Adrenal gland (tissue), 12 donors: Measurements from ENCODE around the gene ATP2B3. TPM values are rescaled to one million over a fixed set of nuclear protein-coding genes. Genes with fewer than 3 reads are reported as not detected.

ENCODE experiments used
- DNase-seq, 7 donors: peaks; one replicate each; pipeline ENCODE4 v3.0.0-alpha.2; 2019 to 2020
- H3K27ac ChIP-seq, 5 donors: fragments of 200-600 bp; sonication (generic) in 4 of 5; 1 replicate in 3 of 5; 2 replicates in 2 of 5; pipeline versions ENCODE4 v1.5.1 to v1.8.0; 2016 to 2020; ENCODE audit warnings: mild to moderate bottlenecking in 1 of 5
- H3K27me3 ChIP-seq: fragments of 200-600 bp; 2 replicates; pipeline ENCODE4 v1.8.0; 2021
- H3K36me3 ChIP-seq, 2 donors: fragments of 200-600 bp; replicated peaks in 1 of 2; 1 replicate in 1 of 2; 2 replicates in 1 of 2; pipeline versions ENCODE4 v1.5.1 to v1.8.0; 2018 to 2022
- H3K4me1 ChIP-seq, 2 donors: fragments of 200-600 bp; replicated peaks in 1 of 2; 1 replicate in 1 of 2; 2 replicates in 1 of 2; pipeline versions ENCODE4 v1.5.1 to v1.8.0; 2018 to 2021
- H3K4me3 ChIP-seq, 4 donors: fragments of 200-600 bp; sonication (generic) in 3 of 4; one replicate each; pipeline ENCODE4 v1.5.1; 2016 to 2018
- H3K9me3 ChIP-seq, 3 donors: fragments of 200-600 bp; sonication (generic) in 1 of 3; replicated peaks in 1 of 3; 1 replicate in 2 of 3; 2 replicates in 1 of 3; pipeline versions ENCODE4 v1.5.1 to v1.8.0; 2016 to 2021
- CTCF ChIP-seq, 6 experiments: fragments of 450-650 bp in 4 of 6; fragments of 200-600 bp in 2 of 6; sonication (generic) in 1 of 6; IDR thresholded peaks; 1 replicate in 5 of 6; 2 replicates in 1 of 6; pipeline versions ENCODE4 v1.5.1 to v1.8.0; 2016 to 2021; ENCODE audit warnings: antibody characterized with exemption in 6 of 6, mild to moderate bottlenecking in 2 of 6, moderate library complexity in 1 of 6
- POLR2A ChIP-seq, 2 donors: fragments of 450-650 bp; IDR thresholded peaks; one replicate each; pipeline ENCODE4 v1.6.1; 2017; ENCODE audit warnings: antibody characterized with exemption in 2 of 2, mild to moderate bottlenecking in 2 of 2, moderate library complexity in 1 of 2
- WGBS, 4 donors: extraction: QIAGEN DNeasy Blood & Tissue Kit in 2 of 4; methylation state at CpG; one replicate each; pipeline versions ENCODE4 v1.1.5 to v1.1.7; 2013 to 2017; 5-methylcytosine and 5-hydroxymethylcytosine counted together
- intact Hi-C, 2 donors: fragments of 100-400 bp; cut with DNase I; formaldehyde crosslinking; loops; one replicate each; pipeline versions ENCODE4 v1.14.1 to v1.15.0; 2022 to 2023
- polyA plus RNA-seq, 3 donors: library from polyadenylated mRNA; stranded (reverse); fragments of 200-250 nt in 2 of 3; fragments of 350-450 nt in 1 of 3; fragmentation: Illumina TruSeq in 1 of 3; extraction: RNeasy Lipid Tissue Mini Kit (QIAGEN cat#74804) in 1 of 3; gene quantifications; one replicate each; pipeline ENCODE4 v1.2.3, GENCODE V29; 2013 to 2014
- total RNA-seq, 9 donors: library from RNA; depleted of rRNA in 4 of 9; stranded (reverse); fragments of >200 nt in 4 of 9; fragments of 120-200 nt in 1 of 9; fragmentation: NEBNext Ultra II Directional in 1 of 9; extraction: Animal tissue kit (Norgen Biotek cat#: 25700) in 1 of 9; gene quantifications; one replicate each; pipeline versions ENCODE4 v1.1.0 to v1.2.4, GENCODE V29; 2013 to 2023
- donor health status: healthy with polysubstance abuse.
- donor health status: Bipolar disorder and iron deficiency.
- donor health status: DM: yes; HTN: yes; CAD: no.
- donor health status: DM: no; HTN: no; CAD: no.
- donor health status: DM: no; HTN: no; CAD: no.
- donor health status: DM: yes; HTN: yes; CAD: no.

Gene ATP2B3
- total and polyA plus RNA-seq, 12 donors, result 1.1 to 46.4 (median 15.4) TPM

GRCh38 chrX:153539171-153539978, 21.9 kb downstream of the ATP2B3 start:
- DNase-seq, result peak; percentile 74 to 88 (median 79)
- 10 to 41% (median 39%) methylated on average over 12 to 31 of the region's 31 CpGs for WGBS, 4 donors
- Histone ChIP-seq H3K27me3 (no peaks in the 10 kb centered on the region), H3K4me3 (no peak overlapping the region), H3K4me1 (peaks cover 14 to 30% of the 10 kb centered on the region in 2 donors), H3K36me3 (no peaks in the 10 kb centered on the region), H3K9me3 (no peaks in the 10 kb centered on the region), H3K27ac (peak overlapping the region in 2 of 5 donors; percentile 83 to 88)
- no peak for TF ChIP-seq POLR2A (IDR thresholded peaks at IDR 0.05)
- peak; percentile 76 to 89 (median 82) for TF ChIP-seq CTCF (IDR thresholded peaks at IDR 0.05)
- intact Hi-C loops, result no loop called here

GRCh38 chrX:153539979-153540358, 22.5 kb downstream of the ATP2B3 start:
- no peaks in the 10 kb centered on the region for H3K36me3 ChIP-seq
- H3K27me3 ChIP-seq, result no peaks in the 10 kb centered on the region
- H3K4me3 ChIP-seq, result no peak overlapping the region
- intact Hi-C loops, result no loop called here
- TF ChIP-seq POLR2A (IDR thresholded peaks at IDR 0.05), result no peak
- no peak for TF ChIP-seq CTCF (IDR thresholded peaks at IDR 0.05)
- WGBS, 4 donors, result 39 to 62% (median 42%) methylated on average over 3 to 9 of the region's 9 CpGs
- H3K27ac ChIP-seq, result peak overlapping the region in 2 of 5 donors; percentile 83 to 88
- peaks cover 14 to 30% of the 10 kb centered on the region in 2 donors for H3K4me1 ChIP-seq
- peak in 6 of 7 donors; percentile 59 to 74 (median 66) for DNase-seq
- H3K9me3 ChIP-seq, result no peaks in the 10 kb centered on the region

GRCh38 chrX:153544727-153545126, 27.3 kb downstream of the ATP2B3 start:
- H3K9me3 ChIP-seq, result no peaks in the 10 kb centered on the region
- H3K36me3 ChIP-seq, result no peaks in the 10 kb centered on the region
- H3K27ac ChIP-seq, result no peak overlapping the region
- DNase-seq, result no peak
- intact Hi-C loops, result no loop called here
- TF ChIP-seq POLR2A (IDR thresholded peaks at IDR 0.05) (no peak), CTCF (IDR thresholded peaks at IDR 0.05) (no peak)
- H3K4me3 ChIP-seq, result no peak overlapping the region
- H3K27me3 ChIP-seq, result peaks cover 7% of the 10 kb centered on the region
- WGBS, 4 donors, result 67 to 100% (median 78%) methylated on average over 1 to 8 of the region's 8 CpGs
- peaks cover 1 to 3% of the 10 kb centered on the region in 2 donors for H3K4me1 ChIP-seq

GRCh38 chrX:153546386-153546785, 28.9 kb downstream of the ATP2B3 start:
- WGBS, 4 donors, result 76 to 87% (median 83%) methylated on average over 5 to 11 of the region's 11 CpGs

More at GRCh38 chrX:153546386-153546785, 28.9 kb downstream of the ATP2B3 start:
- Histone ChIP-seq H3K4me3 (no peak overlapping the region), H3K4me1 (no peaks in the 10 kb centered on the region), H3K9me3 (no peaks in the 10 kb centered on the region), H3K36me3 (no peaks in the 10 kb centered on the region), H3K27ac (no peak overlapping the region), H3K27me3 (peaks cover 7% of the 10 kb centered on the region)
- no peak for DNase-seq
- TF ChIP-seq CTCF (IDR thresholded peaks at IDR 0.05) (no peak), POLR2A (IDR thresholded peaks at IDR 0.05) (no peak)
- intact Hi-C loops, result no loop called here
